Measurements from ENCODE around the gene GRID2.

GRID2 gene

DNA sequence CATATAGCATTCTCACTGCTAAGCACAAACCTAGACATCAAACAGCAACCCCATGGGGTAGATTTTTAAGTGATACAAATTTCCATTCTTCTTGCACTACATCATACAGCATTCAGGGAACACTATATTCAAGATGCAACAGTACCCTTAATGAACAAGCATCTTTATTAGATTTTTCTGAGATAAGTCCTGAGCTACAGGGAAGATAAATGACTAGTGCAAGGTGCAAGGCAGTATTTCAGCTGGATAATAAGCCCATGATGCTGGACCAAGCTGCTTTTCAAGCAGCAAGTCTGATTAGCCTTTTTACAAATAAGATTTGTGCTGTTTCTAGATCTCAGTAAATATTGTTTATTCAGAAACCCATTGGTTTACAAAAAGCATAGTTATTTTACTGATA, 1332.2 kb downstream of the GRID2 start:
- Histone ChIP-seq H3K27me3 (ENCODE audit: insufficient read depth, low read depth, severe bottlenecking) (no peaks in the 10 kb centered on the region), H3K27ac (no peak overlapping the region), H3K36me3 (no peaks in the 10 kb centered on the region), H3K4me3 (ENCODE audit: low read depth, low read length) (no peak overlapping the region), H3K9me3 (ENCODE audit: severe bottlenecking) (no peaks in the 10 kb centered on the region)
- no peak for DNase-seq
- TF ChIP-seq, protein P1, sequence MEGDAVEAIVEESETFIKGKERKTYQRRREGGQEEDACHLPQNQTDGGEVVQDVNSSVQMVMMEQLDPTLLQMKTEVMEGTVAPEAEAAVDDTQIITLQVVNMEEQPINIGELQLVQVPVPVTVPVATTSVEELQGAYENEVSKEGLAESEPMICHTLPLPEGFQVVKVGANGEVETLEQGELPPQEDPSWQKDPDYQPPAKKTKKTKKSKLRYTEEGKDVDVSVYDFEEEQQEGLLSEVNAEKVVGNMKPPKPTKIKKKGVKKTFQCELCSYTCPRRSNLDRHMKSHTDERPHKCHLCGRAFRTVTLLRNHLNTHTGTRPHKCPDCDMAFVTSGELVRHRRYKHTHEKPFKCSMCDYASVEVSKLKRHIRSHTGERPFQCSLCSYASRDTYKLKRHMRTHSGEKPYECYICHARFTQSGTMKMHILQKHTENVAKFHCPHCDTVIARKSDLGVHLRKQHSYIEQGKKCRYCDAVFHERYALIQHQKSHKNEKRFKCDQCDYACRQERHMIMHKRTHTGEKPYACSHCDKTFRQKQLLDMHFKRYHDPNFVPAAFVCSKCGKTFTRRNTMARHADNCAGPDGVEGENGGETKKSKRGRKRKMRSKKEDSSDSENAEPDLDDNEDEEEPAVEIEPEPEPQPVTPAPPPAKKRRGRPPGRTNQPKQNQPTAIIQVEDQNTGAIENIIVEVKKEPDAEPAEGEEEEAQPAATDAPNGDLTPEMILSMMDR (IDR thresholded peaks at IDR 0.05; ENCODE audit: low read depth, low read length), result no peak

DNA sequence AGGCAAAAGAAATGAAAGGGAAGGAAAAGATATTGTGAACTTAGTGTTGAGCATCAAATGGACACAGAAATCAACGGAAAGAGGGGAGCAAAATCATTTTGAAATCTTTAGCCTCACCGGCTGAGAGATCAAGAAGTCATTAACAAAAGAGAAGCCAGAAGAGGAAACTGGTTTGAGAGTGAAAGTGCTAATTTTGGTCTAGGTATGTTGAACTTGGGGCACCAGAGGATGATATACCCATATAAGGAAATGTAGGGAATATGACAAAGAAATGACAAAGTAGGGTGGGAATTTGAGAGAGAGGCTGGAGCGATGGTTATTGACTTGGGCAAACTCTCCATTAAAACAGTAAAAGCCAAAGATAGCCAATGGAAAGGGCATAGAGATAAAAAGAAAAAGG, 1341.4 kb downstream of the GRID2 start:
- Histone ChIP-seq H3K9me3 (ENCODE audit: severe bottlenecking) (no peaks in the 10 kb centered on the region), H3K4me3 (ENCODE audit: low read depth, low read length) (no peak overlapping the region), H3K27me3 (ENCODE audit: insufficient read depth, low read depth, severe bottlenecking) (no peaks in the 10 kb centered on the region), H3K36me3 (no peaks in the 10 kb centered on the region), H3K27ac (no peak overlapping the region)
- no peak for DNase-seq
- TF ChIP-seq, protein P1 (IDR thresholded peaks at IDR 0.05; ENCODE audit: low read depth, low read length), result no peak

DNA sequence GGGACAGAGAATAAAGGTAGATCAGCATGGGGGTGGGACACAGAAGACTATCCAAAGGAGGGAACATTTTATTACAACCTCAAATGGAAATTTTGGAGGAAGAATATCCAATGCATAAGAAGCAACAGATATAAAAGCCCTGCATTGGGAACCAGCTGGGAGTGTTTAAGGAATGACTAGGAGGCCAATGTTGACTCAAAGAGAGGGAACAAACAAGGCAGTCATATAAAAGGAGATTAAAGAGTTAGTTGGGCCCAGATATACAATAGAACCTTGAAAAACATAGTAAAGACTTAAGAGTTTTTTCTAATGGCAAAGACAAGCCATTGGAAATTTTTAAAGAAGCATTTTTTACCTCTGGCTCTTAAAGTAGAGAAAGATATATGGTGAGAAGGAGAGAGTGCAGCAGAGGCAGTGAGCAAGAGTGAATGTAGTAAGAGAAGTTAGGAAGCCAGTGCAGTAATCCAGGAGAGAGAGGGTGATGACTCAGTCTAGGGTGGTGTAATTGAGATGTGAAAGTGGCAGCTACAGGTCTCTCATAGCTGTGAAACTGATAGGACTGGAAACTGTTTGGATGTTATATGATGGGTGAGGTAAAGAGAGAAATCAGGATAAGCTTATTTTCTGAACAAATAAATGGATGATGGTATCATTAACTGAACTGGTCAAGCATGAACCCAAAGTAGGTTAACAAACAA, 1342.6 kb downstream of the GRID2 start:
- Histone ChIP-seq H3K9me3 (ENCODE audit: severe bottlenecking) (no peaks in the 10 kb centered on the region), H3K27me3 (ENCODE audit: insufficient read depth, low read depth, severe bottlenecking) (no peaks in the 10 kb centered on the region), H3K36me3 (no peaks in the 10 kb centered on the region), H3K4me3 (ENCODE audit: low read depth, low read length) (no peak overlapping the region), H3K27ac (no peak overlapping the region)
- no peak for DNase-seq
- TF ChIP-seq, protein P1 (IDR thresholded peaks at IDR 0.05; ENCODE audit: low read depth, low read length), result no peak

DNA sequence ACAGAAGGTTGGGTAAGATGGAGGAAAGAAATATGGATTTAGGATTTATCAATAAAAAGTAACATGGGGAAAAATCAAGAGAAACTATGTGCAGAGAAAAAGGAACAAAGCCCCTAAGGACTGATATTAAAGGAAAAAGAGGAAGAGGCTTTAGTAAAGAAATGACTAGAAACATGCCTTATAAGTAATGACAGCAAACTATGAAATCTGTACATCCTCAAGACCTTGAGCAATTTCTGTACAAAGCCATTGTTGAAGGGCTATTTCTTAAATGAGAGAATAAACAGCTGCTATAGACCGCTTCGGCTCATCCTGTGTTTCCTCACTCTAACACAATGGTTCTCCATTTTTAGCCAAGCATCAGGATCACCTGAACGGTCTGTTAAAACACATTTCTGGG, 1344.5 kb downstream of the GRID2 start:
- Histone ChIP-seq H3K4me3 (ENCODE audit: low read depth, low read length) (no peak overlapping the region), H3K27ac (no peak overlapping the region), H3K27me3 (ENCODE audit: insufficient read depth, low read depth, severe bottlenecking) (no peaks in the 10 kb centered on the region), H3K36me3 (no peaks in the 10 kb centered on the region), H3K9me3 (ENCODE audit: severe bottlenecking) (no peaks in the 10 kb centered on the region)
- TF ChIP-seq, protein P1 (IDR thresholded peaks at IDR 0.05; ENCODE audit: low read depth, low read length), result no peak
- DNase-seq, result no peak

DNA sequence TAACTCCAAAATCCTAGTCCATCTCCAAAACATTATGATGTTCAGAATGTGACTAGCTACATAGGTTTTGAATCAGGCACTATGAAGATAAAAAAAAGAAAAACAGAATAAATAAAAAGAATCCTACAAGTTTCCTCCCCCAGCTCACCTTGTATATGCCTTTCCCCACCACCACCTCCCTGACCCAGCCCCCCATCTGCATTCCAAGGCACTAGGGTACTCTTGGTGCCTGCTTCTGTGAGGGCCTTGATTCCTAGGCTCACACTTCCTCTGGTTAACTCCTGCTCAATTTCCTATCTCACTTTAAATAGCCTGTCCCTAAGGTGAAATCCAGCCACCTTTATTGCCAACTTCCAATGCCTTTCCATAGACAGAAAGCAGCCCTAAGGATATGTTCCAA, 1346.1 kb downstream of the GRID2 start:
- H3K27ac ChIP-seq, result no peak overlapping the region
- no peak for DNase-seq
- H3K4me3 ChIP-seq (ENCODE audit: low read depth, low read length), result no peak overlapping the region
- no peaks in the 10 kb centered on the region for H3K36me3 ChIP-seq
- H3K27me3 ChIP-seq (ENCODE audit: insufficient read depth, low read depth, severe bottlenecking), result no peaks in the 10 kb centered on the region
- TF ChIP-seq, protein P1 (IDR thresholded peaks at IDR 0.05; ENCODE audit: low read depth, low read length), result no peak
- H3K9me3 ChIP-seq (ENCODE audit: severe bottlenecking), result no peaks in the 10 kb centered on the region

DNA sequence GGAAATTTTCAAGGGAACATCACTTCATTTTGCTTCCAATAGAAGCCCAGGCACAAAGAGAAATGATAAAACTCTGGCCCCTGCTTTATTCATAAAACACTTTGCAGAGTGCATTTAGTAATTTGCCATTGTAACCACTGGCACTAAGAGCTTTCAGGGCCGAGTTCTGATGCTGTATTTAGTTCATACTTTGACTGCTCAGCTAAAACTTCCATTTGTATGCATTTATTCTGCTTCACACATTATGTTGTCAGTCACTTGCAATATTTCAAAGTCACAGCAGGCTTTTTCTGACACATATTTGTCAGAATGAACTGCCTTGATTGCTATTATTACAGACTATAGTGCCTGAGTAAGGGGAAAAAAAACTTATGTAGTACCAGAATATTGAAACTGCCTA, 1350.4 kb downstream of the GRID2 start:
- TF ChIP-seq, protein P1 (IDR thresholded peaks at IDR 0.05; ENCODE audit: low read depth, low read length), result no peak
- Histone ChIP-seq H3K9me3 (ENCODE audit: severe bottlenecking) (no peaks in the 10 kb centered on the region), H3K36me3 (no peaks in the 10 kb centered on the region), H3K27ac (no peak overlapping the region), H3K4me3 (ENCODE audit: low read depth, low read length) (no peak overlapping the region), H3K27me3 (ENCODE audit: insufficient read depth, low read depth, severe bottlenecking) (no peaks in the 10 kb centered on the region)
- no peak for DNase-seq

Data from WERI-Rb-1 (cell line).